H1 (cell line): ENCODE measurements around the gene SOX2. TPM values are rescaled to one million over a fixed set of nuclear protein-coding genes. Genes with fewer than 3 reads are reported as not detected.

Source experiments
- CTCF ChIA-PET: fragments of 300-600 bp; sonication (Branson Sonifier 250); formaldehyde crosslinking; loops from one replicate; lab custom pipeline; 2021; ENCODE audit not compliant: partially characterized antibody; lab: Charles Lee
- POLR2A ChIA-PET: fragments of 300-600 bp; sonication (Branson Sonifier 250); formaldehyde crosslinking; loops from one replicate; lab custom pipeline; 2021; ENCODE audit warnings: inconsistent platforms; ENCODE audit not compliant: partially characterized antibody; lab: Charles Lee
- DNase-seq, 2 experiments: peaks; one replicate each; pipeline versions ENCODE4 v3.0.0 to v3.0.0-alpha.2; 2010 to 2022; ENCODE audit warnings: low spot score in 2 of 2, low read depth in 1 of 2, mixed read lengths in 1 of 2
- FAIRE-seq: peaks from 2 replicates; lab custom pipeline; 2011; peaks lifted over from hg19 to GRCh38; lab: Jason Lieb, UNC
- H2AFZ ChIP-seq: 2 replicates; pipeline ENCODE4 v1.8.1; 2012; ENCODE audit warnings: low read length, inconsistent platforms
- H2AK5ac ChIP-seq: 2 replicates; pipeline ENCODE4 v1.6.1; 2013; ENCODE audit warnings: low read depth, low read length
- H2BK120ac ChIP-seq: replicated peaks from 2 replicates; pipeline ENCODE3; 2013; ENCODE audit warnings: low read depth, low read length, inconsistent platforms
- H2BK12ac ChIP-seq: 2 replicates; pipeline ENCODE4 v1.6.1; 2013; ENCODE audit warnings: low read depth, low read length
- H2BK15ac ChIP-seq: 2 replicates; pipeline ENCODE4 v1.6.1; 2013; ENCODE audit warnings: low read length
- H2BK20ac ChIP-seq: 2 replicates; pipeline ENCODE4 v1.6.1; 2013; ENCODE audit warnings: low read length
- H2BK5ac ChIP-seq: 2 replicates; pipeline ENCODE4 v1.6.1; 2013; ENCODE audit warnings: low read depth, low read length
- H3K14ac ChIP-seq: 2 replicates; pipeline ENCODE4 v1.6.1; 2013; ENCODE audit warnings: inconsistent platforms; ENCODE audit not compliant: insufficient read length
- H3K18ac ChIP-seq: 2 replicates; pipeline ENCODE4 v1.6.1; 2013; ENCODE audit warnings: low read length; ENCODE audit errors: extremely low read depth
- H3K23ac ChIP-seq: 2 replicates; pipeline ENCODE4 v1.6.1; 2013; ENCODE audit warnings: inconsistent platforms; ENCODE audit not compliant: insufficient read length
- H3K23me2 ChIP-seq: 2 replicates; pipeline ENCODE4 v1.6.1; 2013; ENCODE audit warnings: low read depth, low read length
- H3K27ac ChIP-seq: 2 replicates; pipeline ENCODE4 v1.6.1; 2011; ENCODE audit warnings: low read depth, low read length, inconsistent platforms
- H3K27me3 ChIP-seq, 4 experiments: replicated peaks in 1 of 4; 1 replicate in 1 of 4; 2 replicates in 3 of 4; pipeline versions ENCODE4 v1.6.1 to v1.8.1; 2011 to 2013; ENCODE audit warnings: low read length in 3 of 4, mild to moderate bottlenecking in 3 of 4, inconsistent platforms in 2 of 4, mixed read lengths in 2 of 4, moderate library complexity in 1 of 4; ENCODE audit not compliant: control insufficient read depth in 3 of 4, insufficient read depth in 3 of 4; ENCODE audit errors: extremely low read depth in 1 of 4
- H3K36me3 ChIP-seq, 4 experiments: 2 replicates each; pipeline versions ENCODE4 v1.6.1 to v1.8.1; 2011 to 2013; ENCODE audit warnings: mild to moderate bottlenecking in 4 of 4, low read length in 3 of 4, moderate library complexity in 2 of 4, control low read depth in 1 of 4, inconsistent platforms in 1 of 4; ENCODE audit not compliant: insufficient read depth in 4 of 4, control insufficient read depth in 2 of 4
- H3K4ac ChIP-seq: replicated peaks from 2 replicates; pipeline ENCODE3; 2013; ENCODE audit warnings: low read length, low read depth, mixed read lengths, inconsistent platforms; ENCODE audit not compliant: insufficient read length
- H3K4me1 ChIP-seq, 4 experiments: replicated peaks in 1 of 4; 1 replicate in 1 of 4; 2 replicates in 3 of 4; pipeline versions ENCODE4 v1.6.1 to v1.8.1; 2011 to 2013; ENCODE audit warnings: low read length in 3 of 4, inconsistent platforms in 2 of 4, mixed read lengths in 1 of 4; ENCODE audit not compliant: insufficient read depth in 4 of 4, control insufficient read depth in 3 of 4
- H3K4me2 ChIP-seq, 2 experiments: 2 replicates each; pipeline versions ENCODE4 v1.6.1 to v1.8.1; 2011 to 2013; ENCODE audit warnings: low read depth in 2 of 2, low read length in 2 of 2, control low read depth in 1 of 2, inconsistent platforms in 1 of 2, mild to moderate bottlenecking in 1 of 2; ENCODE audit not compliant: insufficient read depth in 1 of 2
- H3K4me3 ChIP-seq, 4 experiments: fragments of 200-600, 300-600 bp in 1 of 4; sonication (generic), shearing (Covaris generic), sonication (Bioruptor Twin) in 1 of 4; 2 replicates each; pipeline versions ENCODE4 v1.5.1 to v1.8.1; 2011 to 2016; ENCODE audit warnings: low read length in 4 of 4, low read depth in 3 of 4, control low read depth in 2 of 4, inconsistent platforms in 2 of 4, mild to moderate bottlenecking in 2 of 4, mixed read lengths in 1 of 4, moderate library complexity in 1 of 4; ENCODE audit not compliant: insufficient read depth in 2 of 4; ENCODE audit errors: extremely low read depth in 1 of 4
- H3K56ac ChIP-seq: replicated peaks from 2 replicates; pipeline ENCODE3; 2013; ENCODE audit warnings: low read depth, mild to moderate bottlenecking, mixed read lengths, low read length, inconsistent platforms; ENCODE audit not compliant: insufficient read length
- H3K79me1 ChIP-seq: 2 replicates; pipeline ENCODE4 v1.6.1; 2013; ENCODE audit warnings: low read depth, low read length, control low read depth
- H3K79me2 ChIP-seq, 2 experiments: 2 replicates each; pipeline versions ENCODE4 v1.6.1 to v1.8.1; 2012 to 2013; ENCODE audit warnings: low read length in 2 of 2, mild to moderate bottlenecking in 2 of 2, inconsistent platforms in 1 of 2; ENCODE audit not compliant: insufficient read depth in 2 of 2, control insufficient read depth in 1 of 2
- H3K9ac ChIP-seq, 4 experiments: replicated peaks in 1 of 4; 1 replicate in 1 of 4; 2 replicates in 3 of 4; pipeline versions ENCODE4 v1.6.1 to v1.8.1; 2011 to 2013; ENCODE audit warnings: low read depth in 3 of 4, low read length in 3 of 4, control low read depth in 2 of 4, mild to moderate bottlenecking in 2 of 4, moderate library complexity in 2 of 4, inconsistent platforms in 1 of 4; ENCODE audit errors: extremely low read depth in 1 of 4
- H3K9me3 ChIP-seq, 2 experiments: 2 replicates each; pipeline versions ENCODE4 v1.6.1 to v1.8.1; 2012 to 2013; ENCODE audit warnings: mild to moderate bottlenecking in 2 of 2, moderate library complexity in 2 of 2, control low read depth in 1 of 2, inconsistent platforms in 1 of 2, low read depth in 1 of 2, low read length in 1 of 2, mixed read lengths in 1 of 2; ENCODE audit not compliant: insufficient read depth in 2 of 2
- H4K20me1 ChIP-seq, 2 experiments: replicated peaks in 1 of 2; 2 replicates each; pipeline versions ENCODE3 to v1.8.1; 2011 to 2013; ENCODE audit warnings: inconsistent platforms in 2 of 2, low read length in 2 of 2, mild to moderate bottlenecking in 1 of 2; ENCODE audit not compliant: insufficient read depth in 2 of 2, control insufficient read depth in 1 of 2
- H4K5ac ChIP-seq: 2 replicates; pipeline ENCODE4 v1.6.1; 2013; ENCODE audit warnings: low read length, low read depth, mixed read lengths, inconsistent platforms; ENCODE audit not compliant: insufficient read length
- H4K8ac ChIP-seq: 2 replicates; pipeline ENCODE4 v1.8.0; 2013; ENCODE audit warnings: mild to moderate bottlenecking, moderate library complexity, low read length, inconsistent platforms; ENCODE audit not compliant: insufficient read depth; ENCODE audit errors: extremely low read depth
- H4K91ac ChIP-seq: replicated peaks from 2 replicates; pipeline ENCODE3; 2013; ENCODE audit warnings: low read length, mixed read lengths, inconsistent platforms; ENCODE audit not compliant: insufficient read length
- POLR2AphosphoS5 ChIP-seq: IDR thresholded peaks from 2 replicates; pipeline ENCODE4 v1.6.1; 2011; ENCODE audit warnings: low read depth, low read length
- WGBS, 2 experiments: shearing (Covaris generic) in 1 of 2; methylation state at CpG; one replicate each; pipeline versions ENCODE4 v1.1.6 to v1.1.7; 2013 to 2015; ENCODE audit warnings: low lambda C conversion rate in 2 of 2, mixed read lengths in 2 of 2, inconsistent platforms in 1 of 2, low coverage in 1 of 2, missing lambda C conversion rate in 1 of 2; ENCODE audit not compliant: insufficient replicate concordance in 2 of 2, insufficient coverage in 1 of 2, insufficient read length in 1 of 2; ENCODE audit errors: extremely low coverage in 1 of 2, missing lambda C conversion rate in 1 of 2; 5-methylcytosine and 5-hydroxymethylcytosine counted together
- polyA plus RNA-seq, 7 experiments: library from polyadenylated mRNA; depleted of rRNA in 3 of 7; stranded (reverse) in 5 of 7; unstranded in 2 of 7; fragments of >200 nt in 5 of 7; fragments of 200-250 nt in 2 of 7; gene quantifications; 1 replicate in 5 of 7; 2 replicates in 1 of 7; 4 replicates in 1 of 7; pipeline versions ENCODE4 v1.2.1 to v1.2.3, GENCODE V29; 2011 to 2013; ENCODE audit warnings: missing spikeins in 2 of 7, mixed read lengths in 2 of 7
- total RNA-seq: library from RNA; stranded (reverse); fragmentation: NEBNext Ultra II Directional; extraction: Animal tissue kit (Norgen Biotek cat#: 25700); gene quantifications from 2 replicates; pipeline ENCODE4 v1.2.1, GENCODE V29; 2021

The SOX2 gene
- total and polyA plus RNA-seq, 2 of the 8 experiments (the other 6 are each of a cell fraction or from before 2014, with no cell fraction given), result 149 to 247 TPM

DNA sequence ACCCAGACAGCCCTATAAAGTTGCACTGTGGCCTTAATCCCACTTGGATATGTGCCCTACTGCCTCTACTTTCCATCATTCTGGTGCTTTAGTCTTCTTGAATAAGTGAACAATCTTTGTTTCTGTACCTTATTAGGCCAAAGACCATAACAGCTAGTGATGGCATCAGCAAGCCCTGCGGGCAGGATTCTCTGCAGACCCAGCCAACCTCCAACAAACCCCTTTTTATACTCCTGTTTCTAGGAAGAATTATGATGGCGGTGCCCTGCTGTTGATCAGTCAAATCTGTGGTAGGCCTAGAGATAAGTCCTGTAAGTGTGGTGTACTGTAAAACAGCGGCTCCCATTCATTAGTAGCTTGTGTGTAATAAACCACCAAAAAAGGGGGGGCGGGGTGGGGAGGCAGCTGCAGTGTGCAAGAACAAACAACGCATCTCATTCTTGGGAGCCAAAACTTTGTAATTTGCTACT is 40.5 kb downstream of the SOX2 start:
- H2BK15ac ChIP-seq, result no peak overlapping the region
- no peak overlapping the region for H2BK20ac ChIP-seq
- WGBS, 2 experiments, result 86% methylated on average over 3 of the region's 5 CpGs; no CpG with 5 or more reads in 1 of the 2 experiments
- no peak overlapping the region for H3K18ac ChIP-seq
- peaks cover 0 to 17% (median 6%) of the 10 kb centered on the region in 4 experiments; a peak in 5 of 7 replicates for H3K4me1 ChIP-seq
- no peak overlapping the region for H4K5ac ChIP-seq
- POLR2A ChIA-PET, result interaction anchor here (1.2 kb wide), 1 partner anchor 16 kb away, joined by 3 read pairs; no protein-coding TSS in a partner anchor
- H2BK5ac ChIP-seq, result no peak overlapping the region
- DNase-seq, result no peak
- no peak for FAIRE-seq
- no peak overlapping the region for H3K4me3 ChIP-seq
- H3K27me3 ChIP-seq, result no peaks in the 10 kb centered on the region; a peak in 1 of 7 replicates
- no peaks in the 10 kb centered on the region for H4K20me1 ChIP-seq
- H3K27ac ChIP-seq, result no peak overlapping the region
- H3K4me2 ChIP-seq, result no peak overlapping the region
- H3K79me2 ChIP-seq, result no peaks in the 10 kb centered on the region
- H2AK5ac ChIP-seq, result no peak overlapping the region
- no peaks in the 10 kb centered on the region for H3K36me3 ChIP-seq
- H2AFZ ChIP-seq, result no peak overlapping the region
- no peak overlapping the region for H3K14ac ChIP-seq
- CTCF ChIA-PET, result no interaction called here
- no peak overlapping the region for H4K91ac ChIP-seq
- H2BK12ac ChIP-seq, result no peak overlapping the region
- no peak overlapping the region for H3K56ac ChIP-seq
- TF ChIP-seq POLR2AphosphoS5, result no peak
- H4K8ac ChIP-seq, result no peak overlapping the region
- no peaks in the 10 kb centered on the region for H3K23me2 ChIP-seq
- no peak overlapping the region for H3K23ac ChIP-seq
- no peaks in the 10 kb centered on the region for H3K79me1 ChIP-seq
- H3K4ac ChIP-seq, result no peak overlapping the region
- H3K9me3 ChIP-seq, result no peaks in the 10 kb centered on the region
- H3K9ac ChIP-seq, result no peak overlapping the region
- H2BK120ac ChIP-seq, result no peak overlapping the region
